ENCODE results near the gene KCNJ2.

KCNJ2 gene

GRCh38 chr17:70168977-70169708 lies at the start of gene KCNJ2:
KCNJ2 (plus strand) TSS chr17:70169532; CDS start chr17:70175040, 5,508 bp downstream.
- peak; percentile 18 for DNase-seq (ENCODE audit: low read depth)

GRCh38 chr17:70119545-70119944 lies 49.8 kb upstream of the KCNJ2 start:
- no peak for DNase-seq (ENCODE audit: low read depth)

- no peak for DNase-seq (ENCODE audit: low read depth)
These were observed 49.3 kb upstream of the KCNJ2 start for GRCh38 chr17:70119983-70120382.

- no peak for DNase-seq (ENCODE audit: low read depth)
These were observed 48.9 kb upstream of the KCNJ2 start for GRCh38 chr17:70120425-70120824.

- DNase-seq (ENCODE audit: low read depth) = no peak
These were observed 48.2 kb upstream of the KCNJ2 start for GRCh38 chr17:70121126-70121525.

- no peak for DNase-seq (ENCODE audit: low read depth)
These were observed 46.1 kb upstream of the KCNJ2 start for GRCh38 chr17:70123193-70123592.

GRCh38 chr17:70124723-70125122 lies 44.6 kb upstream of the KCNJ2 start:
- DNase-seq (ENCODE audit: low read depth) = no peak

GRCh38 chr17:70127221-70127873 lies 42.0 kb upstream of the KCNJ2 start:
- DNase-seq (ENCODE audit: low read depth) = no peak

GRCh38 chr17:70128727-70129238 lies 40.5 kb upstream of the KCNJ2 start:
- DNase-seq (ENCODE audit: low read depth) = no peak

- no peak for DNase-seq (ENCODE audit: low read depth)
These were observed 39.0 kb upstream of the KCNJ2 start for GRCh38 chr17:70130289-70130688.

- no peak for DNase-seq (ENCODE audit: low read depth)
These were observed 36.8 kb upstream of the KCNJ2 start for GRCh38 chr17:70132505-70132904.

GRCh38 chr17:70134042-70134441 lies 35.3 kb upstream of the KCNJ2 start:
- no peak for DNase-seq (ENCODE audit: low read depth)

- no peak for DNase-seq (ENCODE audit: low read depth)
These were observed 34.6 kb upstream of the KCNJ2 start for GRCh38 chr17:70134777-70135176.

GRCh38 chr17:70136131-70136530 lies 33.2 kb upstream of the KCNJ2 start:
- DNase-seq (ENCODE audit: low read depth) = no peak

GRCh38 chr17:70137451-70138230 lies 31.7 kb upstream of the KCNJ2 start:
- no peak for DNase-seq (ENCODE audit: low read depth)

- DNase-seq (ENCODE audit: low read depth) = no peak
These were observed 31.0 kb upstream of the KCNJ2 start for GRCh38 chr17:70138291-70138865.

- DNase-seq (ENCODE audit: low read depth) = no peak
These were observed 29.8 kb upstream of the KCNJ2 start for GRCh38 chr17:70139449-70139993.

GRCh38 chr17:70144260-70144846 lies 25.0 kb upstream of the KCNJ2 start:
- no peak for DNase-seq (ENCODE audit: low read depth)

GRCh38 chr17:70153210-70153609 lies 16.1 kb upstream of the KCNJ2 start:
- DNase-seq (ENCODE audit: low read depth) = no peak

- DNase-seq (ENCODE audit: low read depth) = no peak
These were observed 12.2 kb upstream of the KCNJ2 start for GRCh38 chr17:70157151-70157550.

- no peak for DNase-seq (ENCODE audit: low read depth)
These were observed 11.2 kb upstream of the KCNJ2 start for GRCh38 chr17:70158180-70158579.

- no peak for DNase-seq (ENCODE audit: low read depth)
These were observed 10.7 kb upstream of the KCNJ2 start for GRCh38 chr17:70158591-70158990.

Measured in activated gamma-delta T cell treated with anti-CD3 and anti-CD28 coated beads, Interleukin-2, amount 50 U/mL, for 16 hours (primary cell).